Activated T-helper 1 cell treated with anti-CD3 and anti-CD28 coated beads, Interleukin-12 subunit alpha, Interleukin-12 subunit beta, Interleukin-2, Interleukin-4 antibody, amounts not matched to agents 30 ng/mL and 10 ng/mL and 1 ng/mL, durations not matched to agents 14 hours and 24 hours and 36 hours (primary cell): ENCODE data around the gene GLIS1. TPM values are rescaled to one million over a fixed set of nuclear protein-coding genes. Genes with fewer than 3 reads are reported as not detected.
"Not testable (repeated sequence)": the region's sequence is repeated elsewhere in the genome, so short reads cannot be mapped to it uniquely, and the experiment has no call there.

Experiments
- DNase-seq: peaks from one replicate; pipeline ENCODE4 v3.0.0; 2021; ENCODE audit warnings: low spot score
- H3K27ac Mint-ChIP-seq: one replicate; pipeline ENCODE4 v1.8.0; 2021; ENCODE audit warnings: mild to moderate bottlenecking, mixed read lengths
- H3K27me3 Mint-ChIP-seq: one replicate; pipeline ENCODE4 v1.8.0; 2022; ENCODE audit warnings: mild to moderate bottlenecking, moderate library complexity, mixed read lengths; ENCODE audit not compliant: insufficient read depth
- H3K36me3 Mint-ChIP-seq: one replicate; pipeline ENCODE4 v1.8.0; 2021; ENCODE audit warnings: low read depth, mixed read lengths
- H3K4me1 Mint-ChIP-seq: one replicate; pipeline ENCODE4 v1.8.0; 2021; ENCODE audit warnings: low read depth, mixed read lengths
- H3K4me3 Mint-ChIP-seq: one replicate; pipeline ENCODE4 v1.8.0; 2021; ENCODE audit warnings: mild to moderate bottlenecking, moderate library complexity, mixed read lengths
- H3K9me3 Mint-ChIP-seq: one replicate; pipeline ENCODE4 v1.8.0; 2021; ENCODE audit warnings: mixed read lengths
- intact Hi-C: fragments of 100-400 bp; cut with micrococcal nuclease; formaldehyde crosslinking; loops from one replicate; pipeline ENCODE4 v1.15.1; 2024
- total RNA-seq: library from RNA; stranded (reverse); gene quantifications from 2 replicates; pipeline ENCODE4 v1.2.3, GENCODE V29; 2022

The GLIS1 gene
- total RNA-seq, 1 donor from 2014 or later = 0.05 TPM

GRCh38 chr1:53562981-53563379 lies 176.0 kb downstream of the GLIS1 start:
- no peaks in the 10 kb centered on the region for H3K36me3 Mint-ChIP-seq
- DNase-seq = no peak

GRCh38 chr1:53562291-53562980 lies 176.5 kb downstream of the GLIS1 start:
- Mint-ChIP-seq H3K27me3 (peaks cover 26% of the 10 kb centered on the region), H3K9me3 (no peaks in the 10 kb centered on the region), H3K36me3 (no peaks in the 10 kb centered on the region), H3K4me3 (peak overlapping the region; percentile 32), H3K4me1 (peaks cover 16% of the 10 kb centered on the region), H3K27ac (peak overlapping the region; percentile 64)
- DNase-seq = no peak
- intact Hi-C loops = no loop called here

More at GRCh38 chr1:53562981-53563379, 176.0 kb downstream of the GLIS1 start:
- intact Hi-C loops = no loop called here
- H3K9me3 Mint-ChIP-seq = no peaks in the 10 kb centered on the region
- H3K27ac Mint-ChIP-seq = no peak overlapping the region
- H3K4me3 Mint-ChIP-seq = no peak overlapping the region
- H3K27me3 Mint-ChIP-seq = peaks cover 26% of the 10 kb centered on the region
- H3K4me1 Mint-ChIP-seq = peaks cover 16% of the 10 kb centered on the region

GRCh38 chr1:53561503-53562105 lies 177.4 kb downstream of the GLIS1 start:
- peaks cover 21% of the 10 kb centered on the region for H3K27me3 Mint-ChIP-seq
- H3K4me1 Mint-ChIP-seq = peaks cover 16% of the 10 kb centered on the region
- H3K4me3 Mint-ChIP-seq = no peak overlapping the region
- H3K27ac Mint-ChIP-seq = peak overlapping the region; percentile 64
- DNase-seq = no peak
- intact Hi-C loops = no loop called here
- no peaks in the 10 kb centered on the region for H3K36me3 Mint-ChIP-seq
- no peaks in the 10 kb centered on the region for H3K9me3 Mint-ChIP-seq

GRCh38 chr1:53560581-53561502 lies 178.1 kb downstream of the GLIS1 start:
- no peaks in the 10 kb centered on the region for H3K9me3 Mint-ChIP-seq
- H3K4me3 Mint-ChIP-seq = no peak overlapping the region
- intact Hi-C loops = no loop called here
- H3K27me3 Mint-ChIP-seq = peaks cover 17% of the 10 kb centered on the region
- no peaks in the 10 kb centered on the region for H3K36me3 Mint-ChIP-seq
- peaks cover 16% of the 10 kb centered on the region for H3K4me1 Mint-ChIP-seq
- no peak for DNase-seq
- no peak overlapping the region for H3K27ac Mint-ChIP-seq

- no peak overlapping the region for H3K4me3 Mint-ChIP-seq
- no peak for DNase-seq
- no peaks in the 10 kb centered on the region for H3K36me3 Mint-ChIP-seq
- H3K4me1 Mint-ChIP-seq = peaks cover 16% of the 10 kb centered on the region
- no peaks in the 10 kb centered on the region for H3K9me3 Mint-ChIP-seq
- H3K27ac Mint-ChIP-seq = no peak overlapping the region
- intact Hi-C loops = no loop called here
- peaks cover 9% of the 10 kb centered on the region for H3K27me3 Mint-ChIP-seq
Measured at GRCh38 chr1:53559854-53560580, 178.9 kb downstream of the GLIS1 start.

- no peaks in the 10 kb centered on the region for H3K36me3 Mint-ChIP-seq
- no peak for DNase-seq
Measured at GRCh38 chr1:53559391-53559815, 179.6 kb downstream of the GLIS1 start.

GRCh38 chr1:53558739-53559315 lies 180.1 kb downstream of the GLIS1 start:
- H3K27me3 Mint-ChIP-seq = peaks cover 5% of the 10 kb centered on the region
- H3K9me3 Mint-ChIP-seq = no peaks in the 10 kb centered on the region
- intact Hi-C loops = no loop called here
- H3K4me1 Mint-ChIP-seq = peaks cover 16% of the 10 kb centered on the region
- no peak overlapping the region for H3K4me3 Mint-ChIP-seq
- no peak for DNase-seq
- H3K27ac Mint-ChIP-seq = no peak overlapping the region
- no peaks in the 10 kb centered on the region for H3K36me3 Mint-ChIP-seq

More at GRCh38 chr1:53559391-53559815, 179.6 kb downstream of the GLIS1 start:
- Mint-ChIP-seq H3K9me3 (no peaks in the 10 kb centered on the region), H3K4me3 (no peak overlapping the region), H3K27me3 (peaks cover 9% of the 10 kb centered on the region), H3K4me1 (peaks cover 16% of the 10 kb centered on the region), H3K27ac (no peak overlapping the region)
- intact Hi-C loops = no loop called here

GRCh38 chr1:53557830-53558738 lies 180.9 kb downstream of the GLIS1 start:
- DNase-seq = no peak
- intact Hi-C loops = no loop called here
- H3K9me3 Mint-ChIP-seq = no peaks in the 10 kb centered on the region
- peaks cover 15% of the 10 kb centered on the region for H3K4me1 Mint-ChIP-seq
- peaks cover 2% of the 10 kb centered on the region for H3K27me3 Mint-ChIP-seq
- H3K4me3 Mint-ChIP-seq = no peak overlapping the region
- H3K27ac Mint-ChIP-seq = no peak overlapping the region
- H3K36me3 Mint-ChIP-seq = no peaks in the 10 kb centered on the region

GRCh38 chr1:53557369-53557768 lies 181.6 kb downstream of the GLIS1 start:
- Mint-ChIP-seq H3K27ac (no peak overlapping the region), H3K9me3 (no peaks in the 10 kb centered on the region), H3K4me1 (peaks cover 8% of the 10 kb centered on the region), H3K4me3 (no peak overlapping the region), H3K36me3 (no peaks in the 10 kb centered on the region), H3K27me3 (peaks cover 2% of the 10 kb centered on the region)
- no peak for DNase-seq
- intact Hi-C loops = no loop called here

GRCh38 chr1:53556657-53557227 lies 182.2 kb downstream of the GLIS1 start:
- Mint-ChIP-seq H3K4me1 (peaks cover 1% of the 10 kb centered on the region), H3K36me3 (no peaks in the 10 kb centered on the region), H3K27ac (no peak overlapping the region), H3K27me3 (peaks cover 2% of the 10 kb centered on the region), H3K9me3 (no peaks in the 10 kb centered on the region), H3K4me3 (no peak overlapping the region)
- DNase-seq = no peak
- intact Hi-C loops = no loop called here

GRCh38 chr1:53555620-53556326 lies 183.2 kb downstream of the GLIS1 start:
- H3K4me1 Mint-ChIP-seq, H3K27me3 Mint-ChIP-seq, H3K36me3 Mint-ChIP-seq, H3K27ac Mint-ChIP-seq, intact Hi-C loops, H3K9me3 Mint-ChIP-seq, H3K4me3 Mint-ChIP-seq, DNase-seq: not testable (repeated sequence)
